ENCODE results near the gene RMDN2. TPM values are rescaled to one million over a fixed set of nuclear protein-coding genes. Genes with fewer than 3 reads are reported as not detected.

RMDN2 gene
- total RNA-seq, 1 experiment from 2014 or later: 3.0 TPM

DNA sequence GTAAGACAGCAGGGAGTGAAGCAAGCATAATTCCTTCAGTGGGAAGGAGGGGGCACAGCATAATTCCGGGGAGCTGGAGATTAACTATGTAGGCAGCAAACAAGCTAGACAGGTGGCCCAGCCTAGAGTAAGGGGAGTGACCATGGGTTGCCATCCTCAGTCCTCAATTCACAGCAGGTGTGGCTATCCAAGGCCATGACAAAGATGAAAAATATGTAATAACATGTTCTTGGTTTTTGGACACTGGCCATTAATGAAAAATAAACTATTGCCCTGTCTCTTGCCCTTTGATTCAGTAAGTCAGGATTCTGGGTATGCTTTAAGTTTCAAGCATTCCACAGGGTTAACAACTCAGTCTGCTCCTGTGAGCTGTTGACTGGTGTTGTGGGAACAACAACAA, 85.9 kb downstream of the RMDN2 start:
- Mint-ChIP-seq H3K27me3 (ENCODE audit: low read depth) (no peaks in the 10 kb centered on the region; the same call in none of the 2 replicates), H3K9me3 (peaks cover 20% of the 10 kb centered on the region), H3K4me1 (0 out of 2 replicates have a peak, but pooled peaks cover 6% of the 10 kb centered on the region), H3K27ac (no peak overlapping the region), H3K36me3 (peaks cover 22% of the 10 kb centered on the region), H3K4me3 (no peak overlapping the region)
- POLR2A ChIA-PET: no interaction called here
- TF ChIP-seq SOX15 (CRISPR knock-in tag; IDR thresholded peaks at IDR 0.05) (no peak), ZNF423 (CRISPR knock-in tag; IDR thresholded peaks at IDR 0.05) (no peak), ESRRA (CRISPR knock-in tag; IDR thresholded peaks at IDR 0.05; ENCODE audit: borderline replicate concordance) (no peak), NFATC4 (CRISPR knock-in tag; IDR thresholded peaks at IDR 0.05) (no peak), ZNF219 (CRISPR knock-in tag; IDR thresholded peaks at IDR 0.05; ENCODE audit: borderline replicate concordance) (no peak), SMAD4 (CRISPR knock-in tag; IDR thresholded peaks at IDR 0.05) (no peak), KAT7 (CRISPR knock-in tag; IDR thresholded peaks at IDR 0.05; ENCODE audit: borderline replicate concordance) (no peak), NFE2L1 (CRISPR knock-in tag; IDR thresholded peaks at IDR 0.05) (no peak), NR1H2 (CRISPR knock-in tag; IDR thresholded peaks at IDR 0.05) (no peak)
- TF ChIP-seq, protein P1, sequence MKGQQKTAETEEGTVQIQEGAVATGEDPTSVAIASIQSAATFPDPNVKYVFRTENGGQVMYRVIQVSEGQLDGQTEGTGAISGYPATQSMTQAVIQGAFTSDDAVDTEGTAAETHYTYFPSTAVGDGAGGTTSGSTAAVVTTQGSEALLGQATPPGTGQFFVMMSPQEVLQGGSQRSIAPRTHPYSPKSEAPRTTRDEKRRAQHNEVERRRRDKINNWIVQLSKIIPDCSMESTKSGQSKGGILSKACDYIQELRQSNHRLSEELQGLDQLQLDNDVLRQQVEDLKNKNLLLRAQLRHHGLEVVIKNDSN (CRISPR knock-in tag; IDR thresholded peaks at IDR 0.05): no peak
- TF ChIP-seq, protein P2, sequence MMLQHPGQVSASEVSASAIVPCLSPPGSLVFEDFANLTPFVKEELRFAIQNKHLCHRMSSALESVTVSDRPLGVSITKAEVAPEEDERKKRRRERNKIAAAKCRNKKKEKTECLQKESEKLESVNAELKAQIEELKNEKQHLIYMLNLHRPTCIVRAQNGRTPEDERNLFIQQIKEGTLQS (CRISPR knock-in tag; conservative IDR thresholded peaks at IDR 0.05): no peak
- TF ChIP-seq, protein P3, sequence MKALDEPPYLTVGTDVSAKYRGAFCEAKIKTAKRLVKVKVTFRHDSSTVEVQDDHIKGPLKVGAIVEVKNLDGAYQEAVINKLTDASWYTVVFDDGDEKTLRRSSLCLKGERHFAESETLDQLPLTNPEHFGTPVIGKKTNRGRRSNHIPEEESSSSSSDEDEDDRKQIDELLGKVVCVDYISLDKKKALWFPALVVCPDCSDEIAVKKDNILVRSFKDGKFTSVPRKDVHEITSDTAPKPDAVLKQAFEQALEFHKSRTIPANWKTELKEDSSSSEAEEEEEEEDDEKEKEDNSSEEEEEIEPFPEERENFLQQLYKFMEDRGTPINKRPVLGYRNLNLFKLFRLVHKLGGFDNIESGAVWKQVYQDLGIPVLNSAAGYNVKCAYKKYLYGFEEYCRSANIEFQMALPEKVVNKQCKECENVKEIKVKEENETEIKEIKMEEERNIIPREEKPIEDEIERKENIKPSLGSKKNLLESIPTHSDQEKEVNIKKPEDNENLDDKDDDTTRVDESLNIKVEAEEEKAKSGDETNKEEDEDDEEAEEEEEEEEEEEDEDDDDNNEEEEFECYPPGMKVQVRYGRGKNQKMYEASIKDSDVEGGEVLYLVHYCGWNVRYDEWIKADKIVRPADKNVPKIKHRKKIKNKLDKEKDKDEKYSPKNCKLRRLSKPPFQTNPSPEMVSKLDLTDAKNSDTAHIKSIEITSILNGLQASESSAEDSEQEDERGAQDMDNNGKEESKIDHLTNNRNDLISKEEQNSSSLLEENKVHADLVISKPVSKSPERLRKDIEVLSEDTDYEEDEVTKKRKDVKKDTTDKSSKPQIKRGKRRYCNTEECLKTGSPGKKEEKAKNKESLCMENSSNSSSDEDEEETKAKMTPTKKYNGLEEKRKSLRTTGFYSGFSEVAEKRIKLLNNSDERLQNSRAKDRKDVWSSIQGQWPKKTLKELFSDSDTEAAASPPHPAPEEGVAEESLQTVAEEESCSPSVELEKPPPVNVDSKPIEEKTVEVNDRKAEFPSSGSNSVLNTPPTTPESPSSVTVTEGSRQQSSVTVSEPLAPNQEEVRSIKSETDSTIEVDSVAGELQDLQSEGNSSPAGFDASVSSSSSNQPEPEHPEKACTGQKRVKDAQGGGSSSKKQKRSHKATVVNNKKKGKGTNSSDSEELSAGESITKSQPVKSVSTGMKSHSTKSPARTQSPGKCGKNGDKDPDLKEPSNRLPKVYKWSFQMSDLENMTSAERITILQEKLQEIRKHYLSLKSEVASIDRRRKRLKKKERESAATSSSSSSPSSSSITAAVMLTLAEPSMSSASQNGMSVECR (CRISPR knock-in tag; IDR thresholded peaks at IDR 0.05; ENCODE audit: borderline replicate concordance): no peak
- TF ChIP-seq, protein P4, sequence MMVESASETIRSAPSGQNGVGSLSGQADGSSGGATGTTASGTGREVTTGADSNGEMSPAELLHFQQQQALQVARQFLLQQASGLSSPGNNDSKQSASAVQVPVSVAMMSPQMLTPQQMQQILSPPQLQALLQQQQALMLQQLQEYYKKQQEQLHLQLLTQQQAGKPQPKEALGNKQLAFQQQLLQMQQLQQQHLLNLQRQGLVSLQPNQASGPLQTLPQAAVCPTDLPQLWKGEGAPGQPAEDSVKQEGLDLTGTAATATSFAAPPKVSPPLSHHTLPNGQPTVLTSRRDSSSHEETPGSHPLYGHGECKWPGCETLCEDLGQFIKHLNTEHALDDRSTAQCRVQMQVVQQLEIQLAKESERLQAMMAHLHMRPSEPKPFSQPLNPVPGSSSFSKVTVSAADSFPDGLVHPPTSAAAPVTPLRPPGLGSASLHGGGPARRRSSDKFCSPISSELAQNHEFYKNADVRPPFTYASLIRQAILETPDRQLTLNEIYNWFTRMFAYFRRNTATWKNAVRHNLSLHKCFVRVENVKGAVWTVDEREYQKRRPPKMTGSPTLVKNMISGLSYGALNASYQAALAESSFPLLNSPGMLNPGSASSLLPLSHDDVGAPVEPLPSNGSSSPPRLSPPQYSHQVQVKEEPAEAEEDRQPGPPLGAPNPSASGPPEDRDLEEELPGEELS (CRISPR knock-in tag; IDR thresholded peaks at IDR 0.05): no peak
- CTCF ChIA-PET: no interaction called here
- no peak for DNase-seq (ENCODE audit: low spot score)
- no peak for ATAC-seq

DNA sequence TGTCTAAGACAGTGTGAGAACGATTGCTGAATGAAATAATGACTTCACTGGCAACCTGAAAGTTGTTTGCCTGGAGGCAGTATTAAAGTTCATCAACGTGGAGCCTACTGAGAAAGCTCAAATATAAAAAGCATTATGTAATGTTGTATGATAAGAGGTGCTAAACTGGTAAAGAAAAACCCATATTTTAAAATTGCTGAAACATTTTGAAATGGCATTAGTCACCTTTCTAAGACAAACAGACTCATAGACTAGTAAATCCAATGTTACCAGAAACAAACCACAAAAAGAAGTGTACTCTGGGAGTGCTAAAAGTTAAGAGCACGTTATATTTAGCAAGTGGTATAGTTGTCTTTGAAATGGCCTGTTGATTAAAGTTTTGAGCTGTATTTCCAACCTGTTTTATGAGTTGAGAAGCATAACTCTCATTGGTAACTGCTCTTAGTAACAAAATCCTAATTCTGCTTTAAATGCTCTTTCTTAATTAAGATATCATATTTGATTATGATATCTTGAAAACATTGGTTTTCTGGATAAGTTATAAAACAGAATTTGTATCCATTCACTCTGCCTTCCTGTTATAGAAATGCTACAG, 88.2 kb downstream of the RMDN2 start:
- Mint-ChIP-seq H3K9me3 (peaks cover 20% of the 10 kb centered on the region), H3K4me3 (no peak overlapping the region), H3K4me1 (peaks cover 20% of the 10 kb centered on the region), H3K27ac (no peak overlapping the region), H3K27me3 (ENCODE audit: low read depth) (no peaks in the 10 kb centered on the region; the same call in none of the 2 replicates), H3K36me3 (peaks cover 22% of the 10 kb centered on the region)
- CTCF ChIA-PET: interaction anchor here (0.5 to 1.0 kb wide), 2 partner anchors 31 to 94 kb away, joined by 3 to 4 read pairs; no protein-coding TSS in a partner anchor
- POLR2A ChIA-PET: no interaction called here
- DNase-seq (ENCODE audit: low spot score) (no peak), ATAC-seq (no peak)
- TF ChIP-seq ATF1 (CRISPR knock-in tag; IDR thresholded peaks at IDR 0.05) (no peak), SOX15 (CRISPR knock-in tag; IDR thresholded peaks at IDR 0.05) (no peak), GTF2I (CRISPR knock-in tag; conservative IDR thresholded peaks at IDR 0.05) (no peak), MYBL2 (CRISPR knock-in tag; IDR thresholded peaks at IDR 0.05) (no peak), NR2C2 (CRISPR knock-in tag; IDR thresholded peaks at IDR 0.05) (no peak), ZNF396 (CRISPR knock-in tag; IDR thresholded peaks at IDR 0.05; ENCODE audit: borderline replicate concordance) (no peak), CREM (CRISPR knock-in tag; IDR thresholded peaks at IDR 0.05) (no peak)
- TF ChIP-seq, protein P5, sequence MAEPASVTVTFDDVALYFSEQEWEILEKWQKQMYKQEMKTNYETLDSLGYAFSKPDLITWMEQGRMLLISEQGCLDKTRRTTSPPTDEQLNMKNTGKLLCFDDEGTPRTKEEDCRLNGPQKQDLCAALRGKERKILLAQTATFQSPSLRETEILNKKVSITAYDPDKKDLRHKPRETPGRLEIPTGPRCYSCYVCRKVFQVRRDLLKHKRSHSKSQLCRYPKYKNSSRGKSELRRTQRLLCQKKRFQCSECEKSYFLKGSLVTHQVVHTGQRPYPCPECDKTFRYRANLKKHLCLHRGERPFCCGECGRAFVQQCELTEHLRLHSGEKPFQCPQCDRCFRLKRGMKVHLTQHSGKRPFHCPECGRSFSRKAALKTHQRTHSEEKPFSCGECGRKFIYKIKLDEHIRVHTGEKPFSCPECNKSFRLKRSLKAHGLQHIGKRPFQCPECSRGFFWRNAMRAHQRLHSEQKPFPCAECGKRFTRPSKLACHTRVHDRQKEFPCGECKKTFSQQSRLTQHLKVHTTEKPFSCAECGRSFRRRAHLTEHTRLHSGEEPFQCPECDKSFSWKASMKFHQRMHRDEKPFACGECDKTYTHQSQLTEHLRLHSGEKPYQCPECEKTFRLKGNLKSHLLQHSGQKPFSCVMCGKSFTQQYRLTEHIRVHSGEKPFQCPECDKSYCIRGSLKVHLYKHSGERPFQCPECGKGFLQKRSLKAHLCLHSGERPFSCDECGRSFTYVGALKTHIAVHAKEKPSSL (CRISPR knock-in tag; conservative IDR thresholded peaks at IDR 0.05): no peak
- TF ChIP-seq, protein P6, sequence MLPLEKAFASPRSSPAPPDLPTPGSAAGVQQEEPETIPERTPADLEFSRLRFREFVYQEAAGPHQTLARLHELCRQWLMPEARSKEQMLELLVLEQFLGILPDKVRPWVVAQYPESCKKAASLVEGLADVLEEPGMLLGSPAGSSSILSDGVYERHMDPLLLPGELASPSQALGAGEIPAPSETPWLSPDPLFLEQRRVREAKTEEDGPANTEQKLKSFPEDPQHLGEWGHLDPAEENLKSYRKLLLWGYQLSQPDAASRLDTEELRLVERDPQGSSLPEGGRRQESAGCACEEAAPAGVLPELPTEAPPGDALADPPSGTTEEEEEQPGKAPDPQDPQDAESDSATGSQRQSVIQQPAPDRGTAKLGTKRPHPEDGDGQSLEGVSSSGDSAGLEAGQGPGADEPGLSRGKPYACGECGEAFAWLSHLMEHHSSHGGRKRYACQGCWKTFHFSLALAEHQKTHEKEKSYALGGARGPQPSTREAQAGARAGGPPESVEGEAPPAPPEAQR (CRISPR knock-in tag; IDR thresholded peaks at IDR 0.05): no peak
- TF ChIP-seq, protein P7, sequence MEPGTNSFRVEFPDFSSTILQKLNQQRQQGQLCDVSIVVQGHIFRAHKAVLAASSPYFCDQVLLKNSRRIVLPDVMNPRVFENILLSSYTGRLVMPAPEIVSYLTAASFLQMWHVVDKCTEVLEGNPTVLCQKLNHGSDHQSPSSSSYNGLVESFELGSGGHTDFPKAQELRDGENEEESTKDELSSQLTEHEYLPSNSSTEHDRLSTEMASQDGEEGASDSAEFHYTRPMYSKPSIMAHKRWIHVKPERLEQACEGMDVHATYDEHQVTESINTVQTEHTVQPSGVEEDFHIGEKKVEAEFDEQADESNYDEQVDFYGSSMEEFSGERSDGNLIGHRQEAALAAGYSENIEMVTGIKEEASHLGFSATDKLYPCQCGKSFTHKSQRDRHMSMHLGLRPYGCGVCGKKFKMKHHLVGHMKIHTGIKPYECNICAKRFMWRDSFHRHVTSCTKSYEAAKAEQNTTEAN (CRISPR knock-in tag; IDR thresholded peaks at IDR 0.05): no peak
- TF ChIP-seq, protein P8, sequence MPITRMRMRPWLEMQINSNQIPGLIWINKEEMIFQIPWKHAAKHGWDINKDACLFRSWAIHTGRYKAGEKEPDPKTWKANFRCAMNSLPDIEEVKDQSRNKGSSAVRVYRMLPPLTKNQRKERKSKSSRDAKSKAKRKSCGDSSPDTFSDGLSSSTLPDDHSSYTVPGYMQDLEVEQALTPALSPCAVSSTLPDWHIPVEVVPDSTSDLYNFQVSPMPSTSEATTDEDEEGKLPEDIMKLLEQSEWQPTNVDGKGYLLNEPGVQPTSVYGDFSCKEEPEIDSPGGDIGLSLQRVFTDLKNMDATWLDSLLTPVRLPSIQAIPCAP (CRISPR knock-in tag; IDR thresholded peaks at IDR 0.05): no peak
